PFSK-1 (cell line): Measurements from ENCODE around the gene GRK3.

ENCODE experiments used
- FOXP2 ChIP-seq: optimal IDR thresholded peaks from 2 replicates; pipeline ENCODE3; 2011; ENCODE audit warnings: borderline replicate concordance, control low read depth, inconsistent platforms; ENCODE audit not compliant: insufficient read depth; ENCODE audit errors: extremely low read length, extremely low read depth
- POLR2AphosphoS5 ChIP-seq: IDR thresholded peaks from 2 replicates; pipeline ENCODE4 v1.6.1; 2012; ENCODE audit warnings: low read depth, mild to moderate bottlenecking, control low read depth, low read length, moderate library complexity
- TAF1 ChIP-seq: IDR thresholded peaks from 2 replicates; pipeline ENCODE4 v1.6.1; 2012; ENCODE audit warnings: low read length, control low read depth, borderline replicate concordance; ENCODE audit not compliant: insufficient read depth

GRCh38 chr22:25763239-25763777, 198.8 kb downstream of the GRK3 start:
- TF ChIP-seq POLR2AphosphoS5 = no peak
- no peak for TF ChIP-seq FOXP2
- TF ChIP-seq TAF1 = no peak
